HL-60/S4 treated with retinoic acid at 250 ng/mL for 4 days and 3 days (cell line): Measurements from ENCODE around the gene TSPOAP1.
"Not testable (repeated sequence)": the region's sequence is repeated elsewhere in the genome, so short reads cannot be mapped to it uniquely, and the experiment has no call there.

Experiments
- in situ Hi-C: fragments of 300-500 bp; cut with MboI; formaldehyde crosslinking; loops from 2 replicates; pipeline ENCODE4 v1.7.0; 2022; ENCODE audit warnings: low sequenced_read_pairs

Gene TSPOAP1

DNA sequence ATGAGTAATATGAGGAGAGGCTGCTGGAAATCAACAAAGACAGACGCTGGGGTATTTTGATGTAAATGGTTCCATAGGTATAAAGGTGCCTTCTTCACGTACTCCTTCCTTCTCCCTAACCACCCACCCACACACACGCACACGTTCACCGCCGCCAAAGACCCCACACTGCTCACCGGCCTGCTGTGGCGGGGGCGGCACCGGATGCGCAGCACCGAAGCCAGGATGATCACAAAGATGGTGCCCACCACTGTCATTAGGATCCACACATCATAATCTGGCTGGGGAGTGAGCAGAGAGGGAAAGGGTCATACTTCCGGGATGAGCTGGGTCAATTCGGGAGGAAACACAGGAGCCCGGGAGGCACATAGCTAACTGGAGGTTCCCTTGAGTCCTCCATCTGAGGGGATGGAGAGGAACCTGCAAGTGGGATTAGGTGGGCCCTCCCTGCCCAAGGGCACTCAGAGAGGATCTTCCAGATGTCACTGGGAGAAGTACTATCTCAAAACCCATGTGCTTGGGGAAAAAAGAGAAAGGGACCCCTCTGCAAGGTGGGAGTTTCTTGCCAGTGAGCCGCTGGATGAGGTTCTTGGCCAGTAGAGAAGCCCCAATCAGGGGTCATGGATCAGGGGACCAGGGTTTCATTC, 33.9 kb upstream of the TSPOAP1 start:
- in situ Hi-C loops: no loop called here

GRCh38 chr17:58360296-58361063, 31.9 kb upstream of the TSPOAP1 start:
- in situ Hi-C loops: no loop called here

GRCh38 chr17:58358408-58359172, 30.0 kb upstream of the TSPOAP1 start:
- in situ Hi-C loops: no loop called here

- in situ Hi-C loops: no loop called here
Observed at GRCh38 chr17:58357312-58358297, 29.0 kb upstream of the TSPOAP1 start.

DNA sequence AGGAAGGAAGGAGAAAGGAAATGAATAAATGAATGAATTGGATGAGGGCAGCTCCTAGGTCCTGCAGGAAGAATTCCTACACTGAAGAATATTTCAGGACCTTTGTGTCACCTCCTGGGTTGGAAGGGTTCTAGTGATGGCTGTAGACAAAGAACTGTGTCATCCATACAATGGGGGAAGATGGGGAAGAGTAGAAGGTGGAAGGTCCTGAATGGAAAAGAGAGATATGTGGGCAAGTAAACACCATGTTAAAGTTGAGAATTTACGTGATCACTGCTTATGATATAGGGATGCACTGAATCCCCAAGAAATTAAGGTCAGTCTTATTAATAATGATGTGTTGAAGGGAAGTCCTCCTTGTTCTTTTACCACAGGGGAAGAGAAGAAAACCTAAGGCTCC, 27.6 kb upstream of the TSPOAP1 start:
- in situ Hi-C loops: no loop called here

- in situ Hi-C loops: no loop called here
Observed at GRCh38 chr17:58354541-58355216, 26.1 kb upstream of the TSPOAP1 start.

GRCh38 chr17:58353389-58353825, 24.8 kb upstream of the TSPOAP1 start:
- in situ Hi-C loops: no loop called here

DNA sequence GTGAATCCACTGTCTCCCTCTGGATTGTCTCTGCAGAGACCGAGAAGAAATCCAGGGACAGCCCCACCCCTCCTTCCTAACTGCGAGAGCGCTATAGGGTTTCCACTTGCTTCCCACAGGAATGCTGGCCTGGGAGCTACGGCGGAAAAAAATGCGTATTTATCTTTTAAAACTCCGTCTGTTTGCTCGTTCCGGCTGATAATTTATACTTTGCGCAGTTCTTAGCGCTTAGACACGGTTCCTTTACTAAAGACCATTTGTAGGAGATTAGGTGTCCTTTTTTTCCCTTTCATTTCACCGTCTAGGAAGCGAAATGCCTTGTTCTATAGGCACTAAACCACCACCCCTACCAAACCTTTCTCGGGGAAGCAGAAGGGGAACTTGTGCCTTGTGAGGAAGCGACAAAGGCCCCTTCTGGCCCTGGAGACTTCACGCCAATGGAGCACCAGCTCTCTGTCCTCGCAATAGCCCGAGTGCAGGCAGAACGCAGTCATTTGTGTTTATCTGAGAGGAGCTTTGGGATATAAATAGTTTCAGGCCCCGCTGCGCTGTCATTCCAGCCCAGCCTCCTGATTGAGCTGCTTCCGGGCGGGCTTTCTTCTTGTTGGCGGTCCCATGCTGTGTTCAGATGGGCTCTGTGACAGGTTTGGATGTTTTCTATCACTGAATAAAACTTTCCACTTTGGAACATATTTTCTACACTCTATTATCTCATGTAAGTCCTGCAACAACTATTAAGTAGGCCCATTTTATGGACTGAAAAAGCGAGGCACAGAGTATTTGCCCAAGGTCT, 24.2 kb upstream of the TSPOAP1 start:
- in situ Hi-C loops: no loop called here

GRCh38 chr17:58351831-58352595, 23.4 kb upstream of the TSPOAP1 start, which contains the start of gene SUPT4H1:
Gene SUPT4H1, minus strand, starts transcription at chr17:58352201. Its CDS starts 66 bp downstream, at chr17:58352135.
- in situ Hi-C loops: no loop called here

GRCh38 chr17:58351182-58351581, 22.6 kb upstream of the TSPOAP1 start:
- in situ Hi-C loops: no loop called here

- in situ Hi-C loops: no loop called here
Observed at GRCh38 chr17:58348038-58348437, 19.4 kb upstream of the TSPOAP1 start.

- in situ Hi-C loops: no loop called here
Observed at GRCh38 chr17:58345500-58345899, 16.9 kb upstream of the TSPOAP1 start.

GRCh38 chr17:58344791-58345157, 16.2 kb upstream of the TSPOAP1 start:
- in situ Hi-C loops: no loop called here

GRCh38 chr17:58344047-58344790, 15.6 kb upstream of the TSPOAP1 start:
- in situ Hi-C loops: no loop called here

DNA sequence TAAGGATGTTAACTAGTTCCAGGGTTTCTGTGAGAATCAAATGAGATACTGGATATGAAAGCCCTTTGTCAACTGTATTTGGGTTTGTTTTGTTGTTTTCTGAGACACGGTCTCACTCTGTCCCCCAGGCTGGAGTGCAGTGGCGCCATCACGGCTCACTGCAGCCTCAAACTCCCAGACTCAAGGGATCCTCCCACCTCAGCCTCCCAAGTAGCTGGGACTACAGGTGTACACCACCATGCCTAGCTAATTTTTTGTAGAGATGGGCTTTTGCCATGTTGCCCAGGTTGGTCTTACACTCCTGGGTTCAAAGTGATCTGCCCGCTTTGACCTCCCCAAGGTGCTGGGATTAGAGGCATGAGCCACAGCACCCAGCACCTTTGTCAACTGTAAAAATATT, 14.5 kb upstream of the TSPOAP1 start:
- in situ Hi-C loops: no loop called here

DNA sequence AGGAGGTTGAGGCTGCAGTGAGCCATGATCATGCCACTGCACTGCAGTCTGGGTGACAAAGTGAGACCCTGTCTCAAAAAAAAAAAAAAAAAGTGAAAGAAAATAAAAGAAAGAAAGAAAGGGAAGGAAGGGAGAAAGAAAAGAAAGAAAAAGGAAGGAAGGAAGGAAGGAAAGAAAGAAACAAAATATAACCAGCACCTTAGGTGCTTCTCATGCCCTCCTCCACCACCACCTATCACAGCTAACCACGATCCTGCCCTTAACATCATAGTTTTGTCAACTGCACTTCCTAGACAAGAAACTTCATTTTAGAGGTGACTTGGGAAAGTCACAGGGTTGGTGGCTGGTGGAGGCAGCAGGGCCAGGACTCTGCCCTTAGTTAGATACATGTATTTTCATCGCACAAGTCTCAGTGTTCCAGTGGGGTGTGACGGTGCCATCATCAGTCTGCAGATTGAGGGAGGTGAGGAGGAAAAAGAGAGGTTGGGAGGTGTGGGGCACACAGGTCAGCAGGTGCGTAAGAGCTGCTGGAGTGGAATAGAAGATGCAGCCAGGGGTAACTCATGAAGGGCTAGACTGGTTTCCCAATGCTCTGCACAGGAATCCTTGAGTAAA, 13.4 kb upstream of the TSPOAP1 start:
- in situ Hi-C loops: no loop called here

DNA sequence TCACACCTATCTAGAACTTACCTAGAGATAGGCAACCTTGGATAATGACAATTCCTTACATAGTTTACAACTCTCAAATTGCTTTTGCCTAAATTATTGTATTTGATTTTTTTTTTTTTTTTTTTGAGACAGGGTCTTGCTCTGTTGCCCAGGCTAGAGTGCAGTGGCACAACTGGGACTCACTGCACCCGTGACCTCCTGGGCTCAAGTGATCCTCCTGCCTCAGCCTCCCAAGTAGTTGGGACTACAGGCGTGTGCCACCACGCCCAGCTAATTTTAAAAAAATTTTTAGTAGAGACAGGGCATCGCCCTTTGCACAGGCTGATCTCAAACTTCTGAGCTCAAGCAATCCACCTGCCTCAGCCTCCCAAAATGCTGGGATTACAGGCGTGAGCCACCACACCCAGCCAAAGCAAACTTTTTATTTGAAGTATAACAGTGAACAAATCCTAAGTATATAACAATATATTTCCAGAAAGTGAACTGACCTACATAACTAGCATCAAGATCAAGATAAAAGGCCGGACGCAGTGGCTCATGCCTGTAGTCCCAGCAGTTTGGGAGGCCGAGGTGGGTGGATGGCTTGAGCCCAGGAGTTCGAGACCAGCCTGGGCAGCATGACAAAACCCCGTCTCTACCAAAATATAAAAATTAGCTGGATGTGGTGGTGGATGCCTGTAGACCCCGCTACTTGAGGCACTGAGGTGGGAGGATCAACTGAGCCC, 12.7 kb upstream of the TSPOAP1 start:
- in situ Hi-C loops: not testable (repeated sequence)
